Hematopoietic multipotent progenitor cell treated with erythropoietin and hydrocortisone succinate and interleukin-3 and kit ligand, for 4 days (in vitro differentiated cells): ENCODE results near the gene IGFBP5.

ENCODE experiments used
- DNase-seq: peaks from one replicate; pipeline ENCODE4 v3.0.0-alpha.2; 2015

Gene IGFBP5

GRCh38 chr2:216687111-216687510 is 8.2 kb downstream of the IGFBP5 start:
- DNase-seq, result no peak

- no peak for DNase-seq
These were observed 9.9 kb downstream of the IGFBP5 start for GRCh38 chr2:216685327-216685875.

GRCh38 chr2:216683846-216684245 is 11.5 kb downstream of the IGFBP5 start:
- DNase-seq, result peak; percentile 83

GRCh38 chr2:216681683-216682082 is 13.7 kb downstream of the IGFBP5 start:
- no peak for DNase-seq

- peak; percentile 16 for DNase-seq
These were observed 14.3 kb downstream of the IGFBP5 start for GRCh38 chr2:216680951-216681629.

GRCh38 chr2:216679658-216680024 is 15.7 kb downstream of the IGFBP5 start:
- DNase-seq, result no peak

- DNase-seq, result no peak
These were observed 16.3 kb downstream of the IGFBP5 start for GRCh38 chr2:216678813-216679657.

GRCh38 chr2:216678098-216678465 is 17.3 kb downstream of the IGFBP5 start:
- no peak for DNase-seq

GRCh38 chr2:216677439-216678097 is 17.8 kb downstream of the IGFBP5 start:
- no peak for DNase-seq

GRCh38 chr2:216676630-216677029 is 18.7 kb downstream of the IGFBP5 start:
- DNase-seq, result no peak

- no peak for DNase-seq
These were observed 21.0 kb downstream of the IGFBP5 start for GRCh38 chr2:216674376-216674775.

- no peak for DNase-seq
These were observed 21.7 kb downstream of the IGFBP5 start for GRCh38 chr2:216673609-216674008.

GRCh38 chr2:216673021-216673420 is 22.3 kb downstream of the IGFBP5 start:
- no peak for DNase-seq

- no peak for DNase-seq
These were observed 22.9 kb downstream of the IGFBP5 start for GRCh38 chr2:216672466-216672865.

- DNase-seq, result no peak
These were observed 23.5 kb downstream of the IGFBP5 start for GRCh38 chr2:216671791-216672343.

- no peak for DNase-seq
These were observed 24.3 kb downstream of the IGFBP5 start for GRCh38 chr2:216671081-216671411.

GRCh38 chr2:216670266-216671080 is 24.9 kb downstream of the IGFBP5 start:
- DNase-seq, result no peak

GRCh38 chr2:216666461-216667233 is 28.7 kb downstream of the IGFBP5 start:
- DNase-seq, result peak; percentile 81

GRCh38 chr2:216665717-216666116 is 29.6 kb downstream of the IGFBP5 start:
- no peak for DNase-seq

GRCh38 chr2:216665242-216665641 is 30.1 kb downstream of the IGFBP5 start:
- DNase-seq, result no peak

GRCh38 chr2:216664593-216665034 is 30.7 kb downstream of the IGFBP5 start:
- DNase-seq, result peak; percentile 45

GRCh38 chr2:216663846-216664245 is 31.5 kb downstream of the IGFBP5 start:
- no peak for DNase-seq
